Measurements from ENCODE around the gene LTBP2.

DNA sequence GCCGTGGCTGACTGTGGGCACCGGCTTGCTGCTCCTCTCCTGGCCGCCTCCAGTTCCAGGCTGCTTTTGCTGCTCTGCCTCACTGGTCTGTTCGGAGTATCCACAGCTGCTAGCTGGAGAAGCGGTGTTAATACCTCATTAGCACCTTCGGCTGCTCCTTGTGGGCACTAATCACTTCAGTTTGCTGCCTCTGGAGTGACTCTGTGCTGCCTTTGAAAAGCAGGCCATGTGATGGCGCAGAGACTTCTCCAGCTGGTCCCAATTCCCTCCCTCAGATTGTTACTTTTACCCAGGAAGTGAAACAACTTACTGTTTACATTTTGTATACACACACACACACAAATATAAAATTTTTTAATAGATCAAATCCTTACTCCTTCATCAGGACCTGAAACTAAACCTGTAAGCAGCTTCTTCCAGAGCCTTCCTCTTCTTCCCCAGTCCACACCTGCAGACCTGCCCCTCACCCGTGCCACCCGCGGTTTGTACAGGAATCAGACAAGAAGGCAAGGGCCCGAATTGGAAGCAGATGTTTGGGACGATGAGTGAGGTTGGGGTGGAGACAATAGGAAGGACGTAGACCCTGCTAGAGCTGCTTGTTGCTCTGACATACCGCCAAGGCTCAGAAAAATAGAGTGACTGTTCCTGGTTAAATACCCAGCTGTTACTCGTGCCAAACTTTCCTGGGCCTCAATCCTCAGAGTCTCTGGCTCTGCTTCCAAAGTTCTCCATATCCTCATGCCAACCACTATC, 41.5 kb upstream of the LTBP2 start:
- no peak for TF ChIP-seq ZNF660 (tag by site-specific recombination; IDR thresholded peaks at IDR 0.05)
- no peak for TF ChIP-seq CTCF (tag by site-specific recombination; IDR thresholded peaks at IDR 0.05)
- no peak for TF ChIP-seq ZNF76 (tag by site-specific recombination; IDR thresholded peaks at IDR 0.05; ENCODE audit: borderline replicate concordance, low read depth)
- TF ChIP-seq, protein P1, sequence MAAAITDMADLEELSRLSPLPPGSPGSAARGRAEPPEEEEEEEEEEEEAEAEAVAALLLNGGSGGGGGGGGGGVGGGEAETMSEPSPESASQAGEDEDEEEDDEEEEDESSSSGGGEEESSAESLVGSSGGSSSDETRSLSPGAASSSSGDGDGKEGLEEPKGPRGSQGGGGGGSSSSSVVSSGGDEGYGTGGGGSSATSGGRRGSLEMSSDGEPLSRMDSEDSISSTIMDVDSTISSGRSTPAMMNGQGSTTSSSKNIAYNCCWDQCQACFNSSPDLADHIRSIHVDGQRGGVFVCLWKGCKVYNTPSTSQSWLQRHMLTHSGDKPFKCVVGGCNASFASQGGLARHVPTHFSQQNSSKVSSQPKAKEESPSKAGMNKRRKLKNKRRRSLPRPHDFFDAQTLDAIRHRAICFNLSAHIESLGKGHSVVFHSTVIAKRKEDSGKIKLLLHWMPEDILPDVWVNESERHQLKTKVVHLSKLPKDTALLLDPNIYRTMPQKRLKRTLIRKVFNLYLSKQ (tag by site-specific recombination; IDR thresholded peaks at IDR 0.05; ENCODE audit: borderline replicate concordance), result no peak
- TF ChIP-seq SCRT1 (tag by site-specific recombination; IDR thresholded peaks at IDR 0.05; ENCODE audit: borderline replicate concordance), result no peak
- no peak for TF ChIP-seq ZNF274 (IDR thresholded peaks at IDR 0.05; ENCODE audit: low read length)
- TF ChIP-seq ZNF274 (tag by site-specific recombination; IDR thresholded peaks at IDR 0.05; ENCODE audit: borderline replicate concordance), result no peak
- TF ChIP-seq, protein P2, sequence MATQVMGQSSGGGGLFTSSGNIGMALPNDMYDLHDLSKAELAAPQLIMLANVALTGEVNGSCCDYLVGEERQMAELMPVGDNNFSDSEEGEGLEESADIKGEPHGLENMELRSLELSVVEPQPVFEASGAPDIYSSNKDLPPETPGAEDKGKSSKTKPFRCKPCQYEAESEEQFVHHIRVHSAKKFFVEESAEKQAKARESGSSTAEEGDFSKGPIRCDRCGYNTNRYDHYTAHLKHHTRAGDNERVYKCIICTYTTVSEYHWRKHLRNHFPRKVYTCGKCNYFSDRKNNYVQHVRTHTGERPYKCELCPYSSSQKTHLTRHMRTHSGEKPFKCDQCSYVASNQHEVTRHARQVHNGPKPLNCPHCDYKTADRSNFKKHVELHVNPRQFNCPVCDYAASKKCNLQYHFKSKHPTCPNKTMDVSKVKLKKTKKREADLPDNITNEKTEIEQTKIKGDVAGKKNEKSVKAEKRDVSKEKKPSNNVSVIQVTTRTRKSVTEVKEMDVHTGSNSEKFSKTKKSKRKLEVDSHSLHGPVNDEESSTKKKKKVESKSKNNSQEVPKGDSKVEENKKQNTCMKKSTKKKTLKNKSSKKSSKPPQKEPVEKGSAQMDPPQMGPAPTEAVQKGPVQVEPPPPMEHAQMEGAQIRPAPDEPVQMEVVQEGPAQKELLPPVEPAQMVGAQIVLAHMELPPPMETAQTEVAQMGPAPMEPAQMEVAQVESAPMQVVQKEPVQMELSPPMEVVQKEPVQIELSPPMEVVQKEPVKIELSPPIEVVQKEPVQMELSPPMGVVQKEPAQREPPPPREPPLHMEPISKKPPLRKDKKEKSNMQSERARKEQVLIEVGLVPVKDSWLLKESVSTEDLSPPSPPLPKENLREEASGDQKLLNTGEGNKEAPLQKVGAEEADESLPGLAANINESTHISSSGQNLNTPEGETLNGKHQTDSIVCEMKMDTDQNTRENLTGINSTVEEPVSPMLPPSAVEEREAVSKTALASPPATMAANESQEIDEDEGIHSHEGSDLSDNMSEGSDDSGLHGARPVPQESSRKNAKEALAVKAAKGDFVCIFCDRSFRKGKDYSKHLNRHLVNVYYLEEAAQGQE (tag by site-specific recombination; IDR thresholded peaks at IDR 0.05), result no peak
- TF ChIP-seq ZNF354C (tag by site-specific recombination; IDR thresholded peaks at IDR 0.05; ENCODE audit: borderline replicate concordance, low read depth), result no peak
- TF ChIP-seq ZBTB7A (tag by site-specific recombination; IDR thresholded peaks at IDR 0.05; ENCODE audit: low read depth), result no peak
